ENCODE results near the gene RAB37.

DNA sequence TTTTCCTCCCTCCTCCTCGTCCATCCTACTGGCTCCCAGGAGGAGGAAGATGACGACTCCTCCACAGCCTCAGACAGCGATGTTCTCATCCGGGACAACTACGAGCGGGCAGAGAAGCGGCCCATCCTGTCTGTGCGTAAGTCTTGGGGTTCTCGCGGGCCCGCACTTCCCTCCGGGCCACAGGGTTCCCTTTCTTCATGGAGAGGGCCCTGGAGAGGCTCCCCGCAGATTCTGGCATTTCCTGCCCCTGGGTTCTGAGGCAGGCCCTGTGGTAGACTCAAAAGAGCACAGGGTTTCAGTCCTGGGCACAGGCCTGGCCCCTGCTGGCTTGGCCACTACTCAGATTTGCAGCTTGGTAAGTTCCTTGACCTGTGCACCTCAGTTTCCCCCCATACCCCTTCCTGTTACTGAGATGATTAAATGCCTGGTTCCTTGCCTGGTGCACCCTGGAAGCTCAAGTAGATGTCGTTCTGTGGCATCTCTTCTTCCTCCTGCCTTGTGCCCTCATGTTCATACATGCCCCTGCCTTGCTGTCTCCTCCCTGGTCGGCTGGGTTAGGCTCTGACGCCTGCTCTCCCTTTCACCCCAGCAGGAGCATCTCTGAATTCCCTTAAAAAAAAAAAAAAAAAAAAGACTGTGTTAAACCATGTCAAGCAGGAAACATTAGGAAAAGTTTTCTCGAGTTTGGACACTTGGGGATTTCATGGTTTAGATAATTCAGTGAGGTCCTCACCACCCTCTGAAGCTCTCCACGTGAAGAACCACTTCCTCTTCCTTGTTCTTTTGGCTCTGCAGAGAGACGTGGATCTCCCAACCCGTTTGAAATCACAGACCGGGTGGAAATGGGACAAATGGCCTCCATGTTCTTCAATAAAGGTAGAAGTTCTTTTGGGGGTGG lies 53.4 kb downstream of the RAB37 start:
- TF ChIP-seq, protein P1, sequence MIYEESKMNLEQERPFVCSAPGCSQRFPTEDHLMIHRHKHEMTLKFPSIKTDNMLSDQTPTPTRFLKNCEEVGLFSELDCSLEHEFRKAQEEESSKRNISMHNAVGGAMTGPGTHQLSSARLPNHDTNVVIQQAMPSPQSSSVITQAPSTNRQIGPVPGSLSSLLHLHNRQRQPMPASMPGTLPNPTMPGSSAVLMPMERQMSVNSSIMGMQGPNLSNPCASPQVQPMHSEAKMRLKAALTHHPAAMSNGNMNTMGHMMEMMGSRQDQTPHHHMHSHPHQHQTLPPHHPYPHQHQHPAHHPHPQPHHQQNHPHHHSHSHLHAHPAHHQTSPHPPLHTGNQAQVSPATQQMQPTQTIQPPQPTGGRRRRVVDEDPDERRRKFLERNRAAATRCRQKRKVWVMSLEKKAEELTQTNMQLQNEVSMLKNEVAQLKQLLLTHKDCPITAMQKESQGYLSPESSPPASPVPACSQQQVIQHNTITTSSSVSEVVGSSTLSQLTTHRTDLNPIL (CRISPR knock-in tag; IDR thresholded peaks at IDR 0.05; ENCODE audit: low read depth): no peak
- TF ChIP-seq, protein P2, sequence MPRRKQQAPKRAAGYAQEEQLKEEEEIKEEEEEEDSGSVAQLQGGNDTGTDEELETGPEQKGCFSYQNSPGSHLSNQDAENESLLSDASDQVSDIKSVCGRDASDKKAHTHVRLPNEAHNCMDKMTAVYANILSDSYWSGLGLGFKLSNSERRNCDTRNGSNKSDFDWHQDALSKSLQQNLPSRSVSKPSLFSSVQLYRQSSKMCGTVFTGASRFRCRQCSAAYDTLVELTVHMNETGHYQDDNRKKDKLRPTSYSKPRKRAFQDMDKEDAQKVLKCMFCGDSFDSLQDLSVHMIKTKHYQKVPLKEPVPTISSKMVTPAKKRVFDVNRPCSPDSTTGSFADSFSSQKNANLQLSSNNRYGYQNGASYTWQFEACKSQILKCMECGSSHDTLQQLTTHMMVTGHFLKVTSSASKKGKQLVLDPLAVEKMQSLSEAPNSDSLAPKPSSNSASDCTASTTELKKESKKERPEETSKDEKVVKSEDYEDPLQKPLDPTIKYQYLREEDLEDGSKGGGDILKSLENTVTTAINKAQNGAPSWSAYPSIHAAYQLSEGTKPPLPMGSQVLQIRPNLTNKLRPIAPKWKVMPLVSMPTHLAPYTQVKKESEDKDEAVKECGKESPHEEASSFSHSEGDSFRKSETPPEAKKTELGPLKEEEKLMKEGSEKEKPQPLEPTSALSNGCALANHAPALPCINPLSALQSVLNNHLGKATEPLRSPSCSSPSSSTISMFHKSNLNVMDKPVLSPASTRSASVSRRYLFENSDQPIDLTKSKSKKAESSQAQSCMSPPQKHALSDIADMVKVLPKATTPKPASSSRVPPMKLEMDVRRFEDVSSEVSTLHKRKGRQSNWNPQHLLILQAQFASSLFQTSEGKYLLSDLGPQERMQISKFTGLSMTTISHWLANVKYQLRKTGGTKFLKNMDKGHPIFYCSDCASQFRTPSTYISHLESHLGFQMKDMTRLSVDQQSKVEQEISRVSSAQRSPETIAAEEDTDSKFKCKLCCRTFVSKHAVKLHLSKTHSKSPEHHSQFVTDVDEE (CRISPR knock-in tag; IDR thresholded peaks at IDR 0.05): no peak
